ENCODE results near the gene MFN2.

GRCh38 chr1:11942280-11942679 lies 38.0 kb upstream of the MFN2 start:
- TF ChIP-seq POLR2A (IDR thresholded peaks at IDR 0.05) (no peak), CTCF (IDR thresholded peaks at IDR 0.05) (no peak), POLR2AphosphoS5 (IDR thresholded peaks at IDR 0.05) (no peak), EP300 (IDR thresholded peaks at IDR 0.05) (no peak)
